HG03280 (cell line): ENCODE data around the gene CLASRP.
"Not testable (repeated sequence)": the region's sequence is repeated elsewhere in the genome, so short reads cannot be mapped to it uniquely, and the experiment has no call there.

Experiments used
- ATAC-seq: cut with Tn5 transposase; IDR thresholded peaks from one replicate; pipeline ENCODE4 v1.9.1; 2021; ENCODE audit warnings: mild to moderate bottlenecking, moderate library complexity; ENCODE audit not compliant: unreplicated experiment

The CLASRP gene

GRCh38 chr19:45038931-45039893 lies at the start of gene CLASRP:
Gene CLASRP (plus strand): TSS chr19:45039045. CDS start chr19:45040213, 1,168 bp downstream.
- ATAC-seq = peak; percentile 86

- ATAC-seq = no peak
Observed at GRCh38 chr19:44990459-44990858, 48.4 kb upstream of the CLASRP start.

- ATAC-seq = no peak
Observed at GRCh38 chr19:44990966-44991365, 47.9 kb upstream of the CLASRP start.

GRCh38 chr19:44992336-44993163 lies 46.3 kb upstream of the CLASRP start:
- no peak for ATAC-seq

GRCh38 chr19:44993526-44993925 lies 45.3 kb upstream of the CLASRP start:
- no peak for ATAC-seq

GRCh38 chr19:44993926-44994537 lies 44.8 kb upstream of the CLASRP start:
- no peak for ATAC-seq

GRCh38 chr19:44998025-44998424 lies 40.8 kb upstream of the CLASRP start:
- ATAC-seq = no peak

- ATAC-seq = not testable (repeated sequence)
Observed at GRCh38 chr19:44999131-44999925, 39.5 kb upstream of the CLASRP start.

GRCh38 chr19:45000665-45001064 lies 38.2 kb upstream of the CLASRP start:
- not testable (repeated sequence) for ATAC-seq

- peak; percentile 62 for ATAC-seq
Observed at GRCh38 chr19:45001087-45001739, 37.6 kb upstream of the CLASRP start, which contains the start of gene RELB. Gene RELB (plus strand): TSS chr19:45001464. CDS start chr19:45001580, 116 bp downstream.

- no peak for ATAC-seq
Observed at GRCh38 chr19:45003485-45003884, 35.4 kb upstream of the CLASRP start.

- no peak for ATAC-seq
Observed at GRCh38 chr19:45005787-45006186, 33.1 kb upstream of the CLASRP start.

- no peak for ATAC-seq
Observed at GRCh38 chr19:45008552-45008951, 30.3 kb upstream of the CLASRP start.

- ATAC-seq = no peak
Observed at GRCh38 chr19:45009625-45010255, 29.1 kb upstream of the CLASRP start.

- ATAC-seq = no peak
Observed at GRCh38 chr19:45010306-45010705, 28.5 kb upstream of the CLASRP start.

GRCh38 chr19:45011959-45012358 lies 26.9 kb upstream of the CLASRP start:
- ATAC-seq = no peak

GRCh38 chr19:45016388-45017314 lies 22.2 kb upstream of the CLASRP start:
- peak; percentile 85 for ATAC-seq

GRCh38 chr19:45019187-45019586 lies 19.7 kb upstream of the CLASRP start:
- ATAC-seq = no peak
